C1 segment of cervical spinal cord (tissue), 14 donors: ENCODE measurements around the gene NSUN3.
"Not testable (repeated sequence)": the region's sequence is repeated elsewhere in the genome, so short reads cannot be mapped to it uniquely, and the experiment has no call there.

Source experiments
- DNase-seq, 14 donors: peaks; one replicate each; lab custom pipeline; 2025; lab: John Stamatoyannopoulos, UW

The NSUN3 gene

GRCh38 chr3:94066506-94067500 is 3.9 kb downstream of the NSUN3 start:
- DNase-seq: no peak

GRCh38 chr3:94069194-94069813 is 6.4 kb downstream of the NSUN3 start:
- no peak for DNase-seq

DNA sequence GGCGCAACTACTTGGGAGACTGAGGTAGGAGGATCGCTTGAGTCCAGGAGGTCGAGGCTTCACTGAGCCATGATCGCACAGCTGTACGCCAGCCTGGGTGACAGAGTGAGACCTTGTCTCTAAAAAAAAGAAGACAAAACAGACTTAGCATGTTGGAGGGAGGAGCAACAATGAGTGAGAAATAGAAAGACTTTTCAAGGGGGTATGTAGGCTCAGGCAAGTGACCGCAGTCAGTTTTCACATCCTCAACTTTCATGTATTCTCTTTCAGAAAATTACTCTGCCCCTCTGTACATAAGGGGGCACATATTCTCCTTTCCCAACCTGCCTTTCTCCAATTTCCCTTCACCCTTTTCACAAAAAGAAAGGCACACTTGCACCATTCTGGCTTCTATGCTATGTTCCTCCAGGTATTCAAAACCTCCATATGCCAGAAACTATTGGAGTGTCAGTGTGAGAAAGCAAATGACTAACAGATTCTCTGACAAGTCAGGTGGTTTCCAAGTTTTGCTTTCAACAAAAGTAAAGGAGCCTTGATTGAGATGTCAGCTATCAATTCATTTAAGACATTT is 7.6 kb downstream of the NSUN3 start:
- DNase-seq: no peak

DNA sequence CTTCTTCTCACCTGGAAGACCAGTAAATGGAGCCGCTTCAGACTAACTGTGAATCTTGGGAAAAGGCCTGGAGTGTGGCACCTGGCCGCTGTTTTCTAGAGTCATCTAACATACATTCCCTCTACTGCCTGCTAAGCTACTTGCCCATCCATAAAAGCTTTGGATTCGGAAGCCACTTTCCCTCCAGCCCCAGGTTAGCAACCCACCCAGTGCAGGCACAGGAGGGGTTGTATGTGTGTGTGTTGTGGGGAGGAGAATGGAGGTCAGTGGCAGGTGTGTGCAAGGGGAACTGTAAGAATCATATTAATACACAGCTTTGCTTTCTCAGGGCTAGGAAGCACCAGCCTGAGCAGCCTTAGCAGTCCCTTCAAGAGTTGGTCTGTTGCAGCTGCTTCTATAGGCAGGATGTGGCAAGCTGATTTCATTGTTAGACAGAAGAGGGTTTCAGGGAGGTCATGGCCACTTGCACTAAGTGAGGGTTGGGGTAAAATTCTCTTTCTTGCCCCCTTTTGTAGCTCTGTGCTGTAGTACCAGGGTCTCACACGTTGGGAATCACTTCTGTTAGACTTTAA is 8.9 kb downstream of the NSUN3 start:
- no peak for DNase-seq

- no peak for DNase-seq
These were observed 13.2 kb downstream of the NSUN3 start for GRCh38 chr3:94076055-94076454.

- DNase-seq: not testable (repeated sequence)
These were observed 17.7 kb downstream of the NSUN3 start for GRCh38 chr3:94080552-94080951.

- DNase-seq: no peak
These were observed 19.0 kb downstream of the NSUN3 start for GRCh38 chr3:94081884-94082283.

DNA sequence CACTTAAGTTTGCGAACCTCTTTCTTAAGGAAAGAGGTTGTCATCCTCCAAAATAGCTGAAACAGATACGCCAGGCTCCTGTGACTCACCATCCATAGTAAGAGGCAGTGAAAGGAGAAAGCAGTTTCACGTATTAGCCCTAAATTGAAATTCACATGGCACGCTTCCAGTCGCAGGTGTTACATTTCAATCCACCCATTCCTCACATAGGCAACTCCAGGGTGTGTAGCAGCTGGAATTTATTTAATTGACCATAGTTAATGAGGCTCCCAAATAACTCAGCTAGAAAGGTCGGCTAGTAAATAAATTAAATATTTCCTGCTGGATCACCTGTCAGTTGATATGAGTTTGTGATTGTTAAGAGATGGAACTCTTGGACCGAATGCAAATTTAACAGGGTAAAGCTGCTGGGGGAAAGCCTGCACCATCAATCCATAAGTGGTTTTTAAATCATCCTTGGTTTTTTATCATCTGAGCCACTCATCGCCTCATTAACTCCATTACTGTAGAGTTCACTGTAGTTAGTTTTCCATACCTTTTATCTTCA is 19.6 kb downstream of the NSUN3 start:
- no peak for DNase-seq

- DNase-seq: no peak
These were observed 20.4 kb downstream of the NSUN3 start for GRCh38 chr3:94083261-94083660.

GRCh38 chr3:94089126-94089525 is 26.3 kb downstream of the NSUN3 start:
- no peak for DNase-seq

GRCh38 chr3:94092086-94092485 is 29.2 kb downstream of the NSUN3 start:
- no peak for DNase-seq

GRCh38 chr3:94093151-94093550 is 30.3 kb downstream of the NSUN3 start:
- no peak for DNase-seq

DNA sequence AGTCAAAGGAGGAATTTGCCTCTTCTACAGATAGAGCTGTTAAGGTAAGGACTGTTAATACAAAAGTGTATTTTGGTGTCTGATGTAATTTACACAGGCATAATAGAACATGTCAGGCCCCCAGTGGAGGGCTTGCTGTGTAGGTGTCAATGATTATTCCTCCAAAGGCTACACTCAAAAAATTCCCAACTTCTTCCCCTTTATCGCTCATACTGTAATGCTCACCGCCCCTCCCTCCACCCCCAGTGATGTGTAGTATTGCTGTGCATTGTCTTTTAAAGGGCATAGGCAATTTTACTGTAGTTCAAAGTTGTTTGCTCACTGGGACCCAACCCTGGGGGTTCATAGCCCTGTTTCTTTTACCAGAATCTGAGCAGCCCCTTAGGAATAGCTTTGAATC is 32.2 kb downstream of the NSUN3 start:
- DNase-seq: no peak

GRCh38 chr3:94098452-94098851 is 35.6 kb downstream of the NSUN3 start:
- no peak for DNase-seq

DNA sequence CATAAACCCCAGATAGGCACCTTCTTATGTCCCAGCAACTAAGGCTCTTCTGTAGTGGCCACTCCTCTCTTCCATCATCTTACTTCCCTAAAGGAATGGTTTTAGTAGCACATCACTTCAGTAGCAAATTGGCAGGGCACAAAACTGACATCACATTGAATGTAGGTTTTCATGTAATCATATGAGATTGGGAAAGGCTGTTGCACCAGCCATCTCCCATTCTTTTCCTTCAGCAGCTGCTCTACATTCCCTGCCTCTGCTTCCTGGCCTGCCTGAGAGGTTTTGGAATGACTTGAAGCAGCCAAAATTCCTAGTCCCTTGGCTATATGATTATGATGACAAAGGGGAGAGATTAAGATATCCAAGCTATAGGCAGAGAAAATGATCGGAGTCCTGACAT is 36.5 kb downstream of the NSUN3 start:
- no peak for DNase-seq

DNA sequence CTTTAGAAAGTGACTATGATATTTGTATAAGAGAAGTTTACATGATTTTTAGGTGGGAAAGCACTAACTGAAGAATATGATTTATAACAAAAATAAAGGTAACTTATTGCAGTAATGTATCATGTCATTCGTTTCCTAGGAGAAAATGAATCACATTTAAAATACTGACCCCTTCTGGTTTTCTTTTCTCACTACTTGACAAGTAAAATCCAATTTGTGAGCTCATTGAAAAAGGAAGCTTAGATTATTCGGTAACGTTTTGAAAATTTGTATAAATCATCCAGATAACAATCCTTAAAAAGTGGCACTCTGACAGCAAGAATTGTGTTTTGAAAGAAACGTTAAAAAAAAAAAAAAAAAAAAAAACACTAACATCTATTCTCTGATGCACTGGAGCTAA is 39.0 kb downstream of the NSUN3 start:
- DNase-seq: no peak

- DNase-seq: no peak
These were observed 43.4 kb downstream of the NSUN3 start for GRCh38 chr3:94106268-94106667.

DNA sequence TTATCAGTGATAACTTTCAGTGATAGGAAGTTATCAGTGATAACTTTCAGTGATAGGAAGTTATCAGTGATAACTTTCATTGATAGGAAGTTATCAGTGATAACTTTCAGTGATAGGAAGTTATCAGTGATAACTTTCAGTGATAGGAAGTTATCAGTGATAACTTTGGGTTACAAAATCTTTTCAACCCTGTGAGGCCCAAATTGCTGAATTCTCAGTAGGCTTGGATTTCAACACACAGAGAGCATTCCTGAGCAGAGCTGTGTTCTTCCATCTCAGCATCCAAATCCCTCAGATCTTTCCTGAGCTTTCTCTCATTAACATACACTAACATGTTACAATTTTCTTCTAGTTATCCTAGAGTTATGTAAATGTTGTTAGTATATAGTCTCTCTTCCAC is 47.4 kb downstream of the NSUN3 start:
- DNase-seq: not testable (repeated sequence)

GRCh38 chr3:94110854-94111253 is 48.0 kb downstream of the NSUN3 start:
- no peak for DNase-seq

GRCh38 chr3:94114666-94115065 is 51.8 kb downstream of the NSUN3 start:
- DNase-seq: no peak

DNA sequence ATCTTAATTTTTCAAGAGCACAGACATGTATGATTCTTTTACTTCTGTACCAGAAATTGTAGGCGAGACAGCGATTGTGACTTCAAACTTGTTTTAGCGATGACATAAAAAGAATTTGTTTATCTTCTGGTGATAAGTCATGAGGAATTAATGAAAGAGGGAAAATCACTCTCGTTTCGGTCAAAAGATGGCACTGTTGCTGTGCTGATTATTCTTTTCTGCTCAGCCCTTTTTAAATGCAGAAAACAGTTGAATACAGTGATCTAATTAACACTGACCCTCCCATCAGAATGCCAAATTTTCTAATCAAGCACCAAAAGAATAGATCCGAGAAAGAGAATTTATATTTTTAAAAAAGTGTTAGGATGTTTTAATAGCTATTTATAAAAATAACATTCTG is 52.6 kb downstream of the NSUN3 start:
- peak in 2 of 14 donors; percentile 3 to 58 for DNase-seq

DNA sequence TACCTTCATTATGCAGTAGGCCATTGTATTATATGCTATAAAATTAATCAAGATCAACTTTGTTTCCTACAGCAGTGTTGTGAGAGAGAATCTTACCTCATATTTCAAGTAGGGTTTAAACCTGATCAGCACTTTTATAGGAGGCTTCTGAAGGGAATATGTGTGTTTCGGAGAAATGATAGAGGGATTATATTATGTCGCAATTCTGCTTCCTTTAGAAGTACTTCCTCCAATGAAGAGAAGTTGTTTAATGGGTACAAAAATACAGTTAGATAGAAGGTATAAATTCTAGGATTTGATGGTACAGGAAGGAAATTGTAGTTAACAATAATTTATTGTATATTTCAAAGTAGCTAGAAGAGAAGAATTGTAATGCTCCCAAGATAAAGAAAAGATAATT is 54.9 kb downstream of the NSUN3 start:
- no peak for DNase-seq
